K562 (cell line): Measurements from ENCODE around the gene ANKRD13D. TPM values are rescaled to one million over a fixed set of nuclear protein-coding genes. Genes with fewer than 3 reads are reported as not detected.

Experiments
- CBFA2T3 ChIP-seq: fragments of 450-650 bp; IDR thresholded peaks from 2 replicates; pipeline ENCODE4 v1.6.1; 2017
- CTCF ChIP-seq, 3 experiments: IDR thresholded peaks in 2 of 3; conservative IDR thresholded peaks in 1 of 3; 2 replicates each; pipeline ENCODE4 v1.5.1; 2011 to 2012; ENCODE audit warnings: low read length in 3 of 3, mild to moderate bottlenecking in 3 of 3, control low read depth in 2 of 3, improper control_type of control experiment in 1 of 3, inconsistent platforms in 1 of 3, low read depth in 1 of 3, mixed read lengths in 1 of 3, moderate library complexity in 1 of 3; ENCODE audit not compliant: insufficient read depth in 2 of 3
- FOXA1 ChIP-seq: fragments of 450-650 bp; IDR thresholded peaks from 2 replicates; pipeline ENCODE4 v1.6.1; 2016; ENCODE audit warnings: mild to moderate bottlenecking, borderline replicate concordance
- GTF2E2 ChIP-seq: fragments of 200-800 bp; sonication (Bioruptor generic); IDR thresholded peaks from 2 replicates; pipeline ENCODE4 v1.6.1; 2016; ENCODE audit warnings: missing genetic modification characterization, missing compliant biosample characterization
- MBD1 ChIP-seq: fragments of 250-450 bp; sonication (Bioruptor Pico); IDR thresholded peaks from 2 replicates; pipeline ENCODE4 v1.8.0; 2022; ENCODE audit warnings: inconsistent platforms
- MYC ChIP-seq, 2 experiments: fragments of 250-450 bp in 1 of 2; sonication (Bioruptor Pico) in 1 of 2; IDR thresholded peaks; 2 replicates each; pipeline versions ENCODE4 v1.5.1 to v1.6.1; 2012 to 2021; ENCODE audit warnings: low read depth in 2 of 2, borderline replicate concordance in 1 of 2, improper control_type of control experiment in 1 of 2, low read length in 1 of 2, mild to moderate bottlenecking in 1 of 2, moderate library complexity in 1 of 2
- NCOA2 ChIP-seq, 2 experiments: fragments of 450-650 bp; IDR thresholded peaks; 2 replicates each; pipeline ENCODE4 v1.6.1; 2018; ENCODE audit warnings: mild to moderate bottlenecking in 2 of 2, moderate library complexity in 1 of 2; ENCODE audit not compliant: partially characterized antibody in 2 of 2
- NEUROD1 ChIP-seq: fragments of 150-350 bp; IDR thresholded peaks from 2 replicates; pipeline ENCODE4 v1.6.1; 2014; ENCODE audit warnings: borderline replicate concordance, low read length, low read depth; ENCODE audit not compliant: partially characterized antibody
- SMARCA4 ChIP-seq: fragments of 450-650 bp; IDR thresholded peaks from 2 replicates; pipeline ENCODE4 v1.6.1; 2016
- SMARCE1 ChIP-seq: fragments of 450-650 bp; IDR thresholded peaks from 2 replicates; pipeline ENCODE4 v1.7.1; 2016; ENCODE audit warnings: mild to moderate bottlenecking
- ZBTB2 ChIP-seq: fragments of 450-650 bp; IDR thresholded peaks from 2 replicates; pipeline ENCODE4 v1.6.1; 2016; ENCODE audit warnings: antibody characterized with exemption
- ZBTB43 ChIP-seq: sonication (generic); formaldehyde crosslinking; IDR thresholded peaks from 2 replicates; pipeline ENCODE4 v1.8.0; 2023; ENCODE audit warnings: mild to moderate bottlenecking, missing genetic modification reagents
- ZFX ChIP-seq: sonication (generic); formaldehyde crosslinking; IDR thresholded peaks from 2 replicates; pipeline ENCODE4 v1.8.0; 2022; ENCODE audit warnings: mild to moderate bottlenecking, missing genetic modification reagents, moderate library complexity
- ZNF263 ChIP-seq: sonication (generic); formaldehyde crosslinking; IDR thresholded peaks from 2 replicates; pipeline ENCODE4 v1.8.0; 2022; ENCODE audit warnings: mild to moderate bottlenecking, missing genetic modification reagents, borderline replicate concordance
- ZNF609 ChIP-seq: sonication (generic); formaldehyde crosslinking; IDR thresholded peaks from 2 replicates; pipeline ENCODE4 v1.8.1; 2023; ENCODE audit warnings: missing genetic modification reagents, mild to moderate bottlenecking, borderline replicate concordance
- ZNF780A ChIP-seq: fragments of 250-450 bp; sonication (Bioruptor Pico); IDR thresholded peaks from 2 replicates; pipeline ENCODE4 v1.5.0; 2021; ENCODE audit warnings: mild to moderate bottlenecking
- polyA plus RNA-seq, 8 experiments: library from polyadenylated mRNA; depleted of rRNA in 4 of 8; stranded (reverse) in 5 of 8; unstranded in 3 of 8; fragments of >200 nt; fragmentation: Nextera tagmentation in 2 of 8; fragmentation: Illumina TruSeq in 1 of 8; extraction: Ambion mirVana in 2 of 8; extraction: Trizol in 1 of 8; gene quantifications; 2 replicates each; pipeline versions ENCODE4 v1.2.1 to v1.2.3, GENCODE V29; 2011 to 2014; ENCODE audit warnings: inconsistent platforms in 1 of 8, missing spikeins in 1 of 8
- total RNA-seq, 7 experiments: library from RNA; depleted of rRNA in 6 of 7; stranded (reverse); fragments of >200 nt in 6 of 7; fragmentation: Illumina TruSeq in 2 of 7; extraction: Trizol in 2 of 7; gene quantifications; 2 replicates each; pipeline versions ENCODE4 v1.2.1 to v1.2.3, GENCODE V29; 2011 to 2021; ENCODE audit warnings: low replicate concordance in 1 of 7

Gene ANKRD13D
- total and polyA plus RNA-seq, 9 of the 15 experiments (the other 6 are each of a cell fraction or from before 2014, with no cell fraction given), result 0.94 to 40.9 (median 22.4) TPM

GRCh38 chr11:67276781-67277230, 12.3 kb upstream of the ANKRD13D start (continued):
- TF ChIP-seq SMARCE1 (0 out of 2 replicates have a peak, but pooled peaks have one; percentile 33), SMARCA4 (0 out of 2 replicates have a peak, but pooled peaks have one; percentile 6), ZBTB43 (CRISPR knock-in tag) (0 out of 2 replicates have a peak, but pooled peaks have one; percentile 65), CTCF (IDR thresholded peaks at IDR 0.05 in 2 of 3, conservative IDR thresholded peaks at IDR 0.05 in 1 of 3; ENCODE audit: insufficient read depth in 2 of 3, low read depth in 1 of 3, low read length in 3 of 3) (peak; percentile 74 to 97 (median 92)), ZNF609 (CRISPR knock-in tag) (no peak), NEUROD1 (peak; percentile 36), FOXA1 (no peak), CBFA2T3 (peak; percentile 16; the same call in 1 of the 2 replicates), MYC (IDR thresholded peaks at IDR 0.05; ENCODE audit: low read depth, low read length) (peak; percentile 60; the same call in 1 of the 2 replicates), MYC (CRISPR knock-in tag; IDR thresholded peaks at IDR 0.05; ENCODE audit: borderline replicate concordance, low read depth) (no peak), MBD1 (no peak), ZNF263 (CRISPR knock-in tag) (0 out of 2 replicates have a peak, but pooled peaks have one; percentile 17), NCOA2 (IDR thresholded peaks at IDR 0.05; ENCODE audit: partially characterized antibody in 2 of 2) (no peak), ZBTB2 (peak; percentile 75; the same call in 1 of the 2 replicates), ZFX (CRISPR knock-in tag) (peak; percentile 86), GTF2E2 (tag) (0 out of 2 replicates have a peak, but pooled peaks have one; percentile 1), ZNF780A (CRISPR knock-in tag) (no peak)
